Liver (tissue), 9 donors: ENCODE results near the gene CNTLN. TPM values are rescaled to one million over a fixed set of nuclear protein-coding genes. Genes with fewer than 3 reads are reported as not detected.

ENCODE experiments used
- DNase-seq: peaks from one replicate; pipeline ENCODE4 v3.0.0-alpha.2; 2017; ENCODE audit warnings: low spot score
- H3K27ac ChIP-seq, 2 donors: one replicate each; pipeline ENCODE4 v1.7.0; 2013; ENCODE audit warnings: inconsistent platforms in 2 of 2, low read length in 2 of 2, control low read depth in 1 of 2, low read depth in 1 of 2, mild to moderate bottlenecking in 1 of 2
- H3K27me3 ChIP-seq, 4 donors: one replicate each; pipeline versions ENCODE4 v1.6.1 to v1.7.0; 2013; ENCODE audit warnings: low read length in 3 of 4, inconsistent platforms in 1 of 4, mild to moderate bottlenecking in 1 of 4, moderate library complexity in 1 of 4; ENCODE audit not compliant: control insufficient read depth in 4 of 4, insufficient read depth in 4 of 4
- H3K36me3 ChIP-seq, 4 donors: one replicate each; pipeline versions ENCODE4 v1.6.1 to v1.7.0; 2013; ENCODE audit warnings: low read length in 3 of 4, mild to moderate bottlenecking in 3 of 4, low read depth in 1 of 4, moderate library complexity in 1 of 4; ENCODE audit not compliant: control insufficient read depth in 4 of 4, insufficient read depth in 3 of 4
- H3K4me1 ChIP-seq, 4 donors: one replicate each; pipeline versions ENCODE4 v1.6.1 to v1.7.0; 2013; ENCODE audit warnings: low read length in 3 of 4, mild to moderate bottlenecking in 3 of 4, moderate library complexity in 1 of 4; ENCODE audit not compliant: control insufficient read depth in 4 of 4, insufficient read depth in 4 of 4
- H3K4me3 ChIP-seq, 3 donors: one replicate each; pipeline versions ENCODE4 v1.6.1 to v1.7.0; 2013; ENCODE audit warnings: low read length in 3 of 3, control low read depth in 1 of 3, low read depth in 1 of 3, mild to moderate bottlenecking in 1 of 3
- H3K9ac ChIP-seq, 2 donors: one replicate each; pipeline ENCODE4 v1.7.0; 2013; ENCODE audit warnings: low read length in 2 of 2, mild to moderate bottlenecking in 2 of 2, moderate library complexity in 2 of 2, control low read depth in 1 of 2, low read depth in 1 of 2
- H3K9me3 ChIP-seq, 4 donors: one replicate each; pipeline versions ENCODE4 v1.6.1 to v1.7.0; 2013; ENCODE audit warnings: low read length in 3 of 4; ENCODE audit not compliant: control insufficient read depth in 4 of 4
- FOXA2 ChIP-seq: IDR thresholded peaks from 2 replicates; pipeline ENCODE4 v1.6.1; 2016; ENCODE audit warnings: antibody characterized with exemption
- HNF4A ChIP-seq, 2 donors: conservative IDR thresholded peaks; 2 replicates each; pipeline ENCODE4 v1.6.1; 2016; ENCODE audit warnings: antibody characterized with exemption in 2 of 2, mild to moderate bottlenecking in 2 of 2
- JUND ChIP-seq, 2 donors: IDR thresholded peaks; 2 replicates each; pipeline ENCODE4 v1.6.1; 2016; ENCODE audit warnings: antibody characterized with exemption in 2 of 2
- NR2F2 ChIP-seq: IDR thresholded peaks from 2 replicates; pipeline ENCODE4 v1.6.1; 2016; ENCODE audit warnings: antibody characterized with exemption
- RAD21 ChIP-seq, 2 donors: IDR thresholded peaks; 2 replicates each; pipeline ENCODE4 v1.6.1; 2016; ENCODE audit warnings: antibody characterized with exemption in 2 of 2, mild to moderate bottlenecking in 2 of 2
- SP1 ChIP-seq: IDR thresholded peaks from 2 replicates; pipeline ENCODE4 v1.6.1; 2018; ENCODE audit warnings: antibody characterized with exemption, mild to moderate bottlenecking
- TAF1 ChIP-seq: conservative IDR thresholded peaks from 2 replicates; pipeline ENCODE4 v1.6.1; 2016; ENCODE audit warnings: antibody characterized with exemption, mild to moderate bottlenecking
- WGBS: extraction: QIAGEN DNeasy Blood & Tissue Kit; methylation state at CpG from one replicate; pipeline ENCODE4 v1.1.7; 2013; 5-methylcytosine and 5-hydroxymethylcytosine counted together
- polyA plus RNA-seq, 2 donors: library from polyadenylated mRNA; stranded (reverse) in 1 of 2; unstranded in 1 of 2; fragments of 200-250 nt in 1 of 2; fragments of >200 nt in 1 of 2; fragmentation: Nextera tagmentation in 1 of 2; extraction: Ambion mirVana in 1 of 2; gene quantifications; one replicate each; pipeline versions ENCODE4 v1.2.1 to v1.2.3, GENCODE V29; 2013 to 2015
- total RNA-seq, 2 donors: library from RNA; depleted of rRNA; stranded (reverse); fragments of >200 nt; gene quantifications; one replicate each; pipeline ENCODE4 v1.2.3, GENCODE V29; 2014
- TF ChIP-seq, protein P1 (sequence below): IDR thresholded peaks from 2 replicates; pipeline ENCODE4 v1.6.1; 2016; ENCODE audit warnings: antibody characterized with exemption, mild to moderate bottlenecking
- TF ChIP-seq, protein P2 (sequence below): IDR thresholded peaks from 2 replicates; pipeline ENCODE4 v1.6.1; 2016; ENCODE audit warnings: antibody characterized with exemption
- TF ChIP-seq, protein P3 (sequence below): IDR thresholded peaks from 2 replicates; pipeline ENCODE4 v1.6.1; 2016; ENCODE audit warnings: antibody characterized with exemption
- TF ChIP-seq, protein P4 (sequence below): fragments of 150-350 bp; IDR thresholded peaks from 2 replicates; pipeline ENCODE4 v1.5.1; 2017; ENCODE audit warnings: improper control_type of control experiment, low read depth, low read length; ENCODE audit not compliant: missing input control
- donor health status: healthy.
- donor health status: healthy.
- donor health status: healthy.
- donor health status: healthy.
- donor health status: healthy.

CNTLN gene
- total and polyA plus RNA-seq, 4 donors = 2.8 to 31.4 (median 11.0) TPM

DNA sequence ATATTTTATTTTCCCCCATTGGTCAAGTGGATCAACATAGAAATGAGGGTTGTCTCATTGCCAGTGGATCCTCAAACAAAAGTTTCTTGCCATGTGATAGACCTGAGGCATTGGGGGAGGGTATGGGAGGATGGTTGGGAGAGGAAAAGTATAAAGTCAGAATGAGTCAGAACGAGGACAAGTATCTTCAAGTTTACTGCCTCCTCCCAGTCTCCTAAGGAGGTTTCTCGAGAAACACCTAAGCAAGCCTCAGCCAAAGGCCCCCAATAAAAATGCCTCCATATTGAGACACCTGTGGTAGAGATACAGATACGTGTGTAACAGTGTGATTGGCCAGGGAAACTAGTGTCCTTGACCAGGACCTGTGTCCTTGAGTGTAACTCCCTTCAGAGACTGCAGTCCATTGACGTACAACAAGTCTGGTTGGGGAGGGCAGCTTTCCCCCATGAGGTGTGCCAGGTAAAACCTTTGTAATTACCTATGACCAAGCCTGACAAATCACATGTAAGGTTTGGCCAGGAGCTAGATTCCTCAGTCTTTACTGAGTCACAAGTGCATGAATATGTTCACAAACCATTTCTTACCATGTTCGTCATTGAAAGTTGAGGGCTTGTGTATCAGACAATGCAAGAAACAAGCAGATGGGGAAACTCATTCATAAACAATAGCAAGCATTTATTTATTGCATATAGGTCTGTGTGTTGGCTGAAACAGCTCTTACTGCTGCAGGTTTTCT is 245.5 kb downstream of the CNTLN start:
- H3K36me3 ChIP-seq = peaks cover 0 to 3% (median under 1%) of the 10 kb centered on the region in 4 donors
- H3K9ac ChIP-seq = no peak overlapping the region
- TF ChIP-seq, protein P1, sequence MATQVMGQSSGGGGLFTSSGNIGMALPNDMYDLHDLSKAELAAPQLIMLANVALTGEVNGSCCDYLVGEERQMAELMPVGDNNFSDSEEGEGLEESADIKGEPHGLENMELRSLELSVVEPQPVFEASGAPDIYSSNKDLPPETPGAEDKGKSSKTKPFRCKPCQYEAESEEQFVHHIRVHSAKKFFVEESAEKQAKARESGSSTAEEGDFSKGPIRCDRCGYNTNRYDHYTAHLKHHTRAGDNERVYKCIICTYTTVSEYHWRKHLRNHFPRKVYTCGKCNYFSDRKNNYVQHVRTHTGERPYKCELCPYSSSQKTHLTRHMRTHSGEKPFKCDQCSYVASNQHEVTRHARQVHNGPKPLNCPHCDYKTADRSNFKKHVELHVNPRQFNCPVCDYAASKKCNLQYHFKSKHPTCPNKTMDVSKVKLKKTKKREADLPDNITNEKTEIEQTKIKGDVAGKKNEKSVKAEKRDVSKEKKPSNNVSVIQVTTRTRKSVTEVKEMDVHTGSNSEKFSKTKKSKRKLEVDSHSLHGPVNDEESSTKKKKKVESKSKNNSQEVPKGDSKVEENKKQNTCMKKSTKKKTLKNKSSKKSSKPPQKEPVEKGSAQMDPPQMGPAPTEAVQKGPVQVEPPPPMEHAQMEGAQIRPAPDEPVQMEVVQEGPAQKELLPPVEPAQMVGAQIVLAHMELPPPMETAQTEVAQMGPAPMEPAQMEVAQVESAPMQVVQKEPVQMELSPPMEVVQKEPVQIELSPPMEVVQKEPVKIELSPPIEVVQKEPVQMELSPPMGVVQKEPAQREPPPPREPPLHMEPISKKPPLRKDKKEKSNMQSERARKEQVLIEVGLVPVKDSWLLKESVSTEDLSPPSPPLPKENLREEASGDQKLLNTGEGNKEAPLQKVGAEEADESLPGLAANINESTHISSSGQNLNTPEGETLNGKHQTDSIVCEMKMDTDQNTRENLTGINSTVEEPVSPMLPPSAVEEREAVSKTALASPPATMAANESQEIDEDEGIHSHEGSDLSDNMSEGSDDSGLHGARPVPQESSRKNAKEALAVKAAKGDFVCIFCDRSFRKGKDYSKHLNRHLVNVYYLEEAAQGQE = no peak
- 94% methylated on average over 5 of the region's 5 CpGs for WGBS
- H3K27ac ChIP-seq = no peak overlapping the region
- H3K27me3 ChIP-seq = no peaks in the 10 kb centered on the region
- H3K4me1 ChIP-seq = no peaks in the 10 kb centered on the region
- H3K9me3 ChIP-seq = no peaks in the 10 kb centered on the region
- no peak for DNase-seq
- no peak overlapping the region for H3K4me3 ChIP-seq

DNA sequence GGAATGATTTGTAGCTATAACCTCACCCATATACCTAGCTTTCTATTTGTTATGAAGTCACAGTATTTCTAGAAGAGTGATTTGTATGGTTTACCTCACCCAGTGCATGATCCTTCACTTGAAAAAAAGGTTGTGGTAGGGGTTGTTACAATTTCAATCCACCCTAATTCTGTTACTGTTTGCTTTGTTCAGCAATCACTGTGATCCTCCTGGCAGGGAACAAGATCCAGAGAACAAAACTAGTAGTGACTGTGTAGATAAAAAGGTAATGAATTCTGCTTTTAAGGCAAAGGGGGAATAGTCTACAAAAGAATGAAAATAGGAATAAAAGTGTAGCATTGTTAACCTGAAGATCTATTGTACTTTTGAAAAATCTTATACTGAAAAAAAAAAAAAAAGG is 252.7 kb downstream of the CNTLN start:
- Histone ChIP-seq H3K4me1 (no peaks in the 10 kb centered on the region), H3K9ac (no peak overlapping the region)
- TF ChIP-seq NR2F2 (no peak), RAD21 (IDR thresholded peaks at IDR 0.05) (no peak), FOXA2 (no peak), JUND (IDR thresholded peaks at IDR 0.05) (no peak), HNF4A (conservative IDR thresholded peaks at IDR 0.05) (no peak), TAF1 (no peak), SP1 (no peak)
- TF ChIP-seq, protein P1 = no peak
- TF ChIP-seq, protein P2, sequence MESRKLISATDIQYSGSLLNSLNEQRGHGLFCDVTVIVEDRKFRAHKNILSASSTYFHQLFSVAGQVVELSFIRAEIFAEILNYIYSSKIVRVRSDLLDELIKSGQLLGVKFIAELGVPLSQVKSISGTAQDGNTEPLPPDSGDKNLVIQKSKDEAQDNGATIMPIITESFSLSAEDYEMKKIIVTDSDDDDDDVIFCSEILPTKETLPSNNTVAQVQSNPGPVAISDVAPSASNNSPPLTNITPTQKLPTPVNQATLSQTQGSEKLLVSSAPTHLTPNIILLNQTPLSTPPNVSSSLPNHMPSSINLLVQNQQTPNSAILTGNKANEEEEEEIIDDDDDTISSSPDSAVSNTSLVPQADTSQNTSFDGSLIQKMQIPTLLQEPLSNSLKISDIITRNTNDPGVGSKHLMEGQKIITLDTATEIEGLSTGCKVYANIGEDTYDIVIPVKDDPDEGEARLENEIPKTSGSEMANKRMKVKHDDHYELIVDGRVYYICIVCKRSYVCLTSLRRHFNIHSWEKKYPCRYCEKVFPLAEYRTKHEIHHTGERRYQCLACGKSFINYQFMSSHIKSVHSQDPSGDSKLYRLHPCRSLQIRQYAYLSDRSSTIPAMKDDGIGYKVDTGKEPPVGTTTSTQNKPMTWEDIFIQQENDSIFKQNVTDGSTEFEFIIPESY = no peak
- TF ChIP-seq, protein P3, sequence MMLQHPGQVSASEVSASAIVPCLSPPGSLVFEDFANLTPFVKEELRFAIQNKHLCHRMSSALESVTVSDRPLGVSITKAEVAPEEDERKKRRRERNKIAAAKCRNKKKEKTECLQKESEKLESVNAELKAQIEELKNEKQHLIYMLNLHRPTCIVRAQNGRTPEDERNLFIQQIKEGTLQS = no peak
- TF ChIP-seq, protein P4, sequence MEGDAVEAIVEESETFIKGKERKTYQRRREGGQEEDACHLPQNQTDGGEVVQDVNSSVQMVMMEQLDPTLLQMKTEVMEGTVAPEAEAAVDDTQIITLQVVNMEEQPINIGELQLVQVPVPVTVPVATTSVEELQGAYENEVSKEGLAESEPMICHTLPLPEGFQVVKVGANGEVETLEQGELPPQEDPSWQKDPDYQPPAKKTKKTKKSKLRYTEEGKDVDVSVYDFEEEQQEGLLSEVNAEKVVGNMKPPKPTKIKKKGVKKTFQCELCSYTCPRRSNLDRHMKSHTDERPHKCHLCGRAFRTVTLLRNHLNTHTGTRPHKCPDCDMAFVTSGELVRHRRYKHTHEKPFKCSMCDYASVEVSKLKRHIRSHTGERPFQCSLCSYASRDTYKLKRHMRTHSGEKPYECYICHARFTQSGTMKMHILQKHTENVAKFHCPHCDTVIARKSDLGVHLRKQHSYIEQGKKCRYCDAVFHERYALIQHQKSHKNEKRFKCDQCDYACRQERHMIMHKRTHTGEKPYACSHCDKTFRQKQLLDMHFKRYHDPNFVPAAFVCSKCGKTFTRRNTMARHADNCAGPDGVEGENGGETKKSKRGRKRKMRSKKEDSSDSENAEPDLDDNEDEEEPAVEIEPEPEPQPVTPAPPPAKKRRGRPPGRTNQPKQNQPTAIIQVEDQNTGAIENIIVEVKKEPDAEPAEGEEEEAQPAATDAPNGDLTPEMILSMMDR = no peak

More for the DNA sequence above, 252.7 kb downstream of the CNTLN start:
- H3K27me3 ChIP-seq = no peaks in the 10 kb centered on the region
- no peak overlapping the region for H3K4me3 ChIP-seq
- no peak for DNase-seq
- no peaks in the 10 kb centered on the region for H3K9me3 ChIP-seq
- H3K36me3 ChIP-seq = no peaks in the 10 kb centered on the region
- H3K27ac ChIP-seq = no peak overlapping the region
